IMR-90 (cell line): ENCODE measurements around the gene BNIP3. TPM values are rescaled to one million over a fixed set of nuclear protein-coding genes. Genes with fewer than 3 reads are reported as not detected.

Experiments used
- ATAC-seq: fragments of 200-7000 bp; cut with Tn5 transposase; 2 replicates; pipeline ENCODE4 v1.9.1; 2020; ENCODE audit warnings: low read depth, mild to moderate bottlenecking, moderate library complexity
- BruUV-seq: library from RNA; stranded (reverse); fragments of 400-500 nt; replicated peaks from 2 replicates; lab custom pipeline; 2021; lab: Mats Ljungman, UMichigan
- CTCF ChIA-PET: fragments of 300-600 bp; formaldehyde crosslinking; extraction: SDS; loops from one replicate; lab custom pipeline; 2021; ENCODE audit warnings: antibody characterized with exemption; lab: Yijun Ruan, JAX
- POLR2A ChIA-PET: fragments of 300-600 bp; sonication (Branson Sonifier 250); formaldehyde crosslinking; loops from one replicate; lab custom pipeline; 2022; ENCODE audit warnings: antibody characterized with exemption; ENCODE audit not compliant: unreplicated experiment; lab: Charles Lee
- DNase-seq: peaks from one replicate; pipeline ENCODE4 v3.0.0; 2013
- H2AFZ ChIP-seq: replicated peaks from 2 replicates; pipeline ENCODE3; 2013; ENCODE audit warnings: low read length, mild to moderate bottlenecking; ENCODE audit not compliant: poor library complexity
- H2AK5ac ChIP-seq: 2 replicates; pipeline ENCODE4 v1.6.1; 2013; ENCODE audit warnings: low read depth, low read length, inconsistent platforms
- H2AK9ac ChIP-seq: replicated peaks from 2 replicates; pipeline ENCODE3; 2013; ENCODE audit warnings: mild to moderate bottlenecking, low read depth, low read length, moderate library complexity; ENCODE audit not compliant: poor library complexity
- H2BK120ac ChIP-seq: 2 replicates; pipeline ENCODE4 v1.6.1; 2013; ENCODE audit warnings: low read depth, low read length, inconsistent platforms
- H2BK15ac ChIP-seq: 3 replicates; pipeline ENCODE4 v1.6.1; 2013; ENCODE audit warnings: low read depth, low read length, inconsistent platforms
- H2BK20ac ChIP-seq: 2 replicates; pipeline ENCODE4 v1.6.1; 2013; ENCODE audit warnings: low read depth, mild to moderate bottlenecking, inconsistent platforms, low read length, moderate library complexity
- H2BK5ac ChIP-seq: 2 replicates; pipeline ENCODE4 v1.6.1; 2013; ENCODE audit warnings: mild to moderate bottlenecking, low read depth, low read length, inconsistent platforms; ENCODE audit not compliant: poor library complexity, severe bottlenecking
- H3K14ac ChIP-seq: replicated peaks from 2 replicates; pipeline ENCODE4 v1.6.1; 2013; ENCODE audit warnings: low read depth, low read length, inconsistent platforms
- H3K18ac ChIP-seq: 2 replicates; pipeline ENCODE4 v1.6.1; 2013; ENCODE audit warnings: low read depth, low read length, control low read depth
- H3K23ac ChIP-seq: 2 replicates; pipeline ENCODE4 v1.6.1; 2013; ENCODE audit warnings: low read depth, low read length, inconsistent platforms
- H3K27ac ChIP-seq: 2 replicates; pipeline ENCODE4 v1.5.1; 2013; ENCODE audit warnings: mild to moderate bottlenecking, control low read depth, low read length; ENCODE audit not compliant: insufficient read depth
- H3K27me3 ChIP-seq: 2 replicates; pipeline ENCODE4 v1.6.1; 2013; ENCODE audit warnings: low read length; ENCODE audit not compliant: control insufficient read depth, insufficient read depth
- H3K36me3 ChIP-seq: 2 replicates; pipeline ENCODE4 v1.6.1; 2013; ENCODE audit warnings: low read length, mixed read lengths; ENCODE audit not compliant: control insufficient read depth, insufficient read depth
- H3K4ac ChIP-seq: 2 replicates; pipeline ENCODE4 v1.6.1; 2013; ENCODE audit warnings: low read depth, low read length, inconsistent platforms
- H3K4me1 ChIP-seq: 2 replicates; pipeline ENCODE4 v1.6.1; 2013; ENCODE audit warnings: low read length, mixed read lengths; ENCODE audit not compliant: control insufficient read depth, insufficient read depth
- H3K4me2 ChIP-seq: 2 replicates; pipeline ENCODE4 v1.6.1; 2013; ENCODE audit warnings: low read depth, mild to moderate bottlenecking, control low read depth, low read length, moderate library complexity
- H3K4me3 ChIP-seq: 2 replicates; pipeline ENCODE4 v1.5.1; 2013; ENCODE audit warnings: low read depth, mild to moderate bottlenecking, control low read depth, low read length, moderate library complexity; ENCODE audit not compliant: insufficient read depth
- H3K56ac ChIP-seq: 2 replicates; pipeline ENCODE4 v1.6.1; 2013; ENCODE audit warnings: low read length, inconsistent platforms; ENCODE audit not compliant: insufficient read depth; ENCODE audit errors: extremely low read depth
- H3K79me1 ChIP-seq, 2 experiments: 2 replicates each; pipeline ENCODE4 v1.6.1; 2013; ENCODE audit warnings: low read length in 2 of 2, inconsistent platforms in 1 of 2, low read depth in 1 of 2
- H3K9ac ChIP-seq: 2 replicates; pipeline ENCODE4 v1.6.1; 2013; ENCODE audit warnings: low read depth, low read length, control low read depth
- H3K9me1 ChIP-seq: 2 replicates; pipeline ENCODE4 v1.6.1; 2013; ENCODE audit warnings: low read length, inconsistent platforms; ENCODE audit not compliant: insufficient read depth
- H3K9me3 ChIP-seq: 2 replicates; pipeline ENCODE4 v1.6.1; 2013; ENCODE audit warnings: low read length; ENCODE audit not compliant: control insufficient read depth, insufficient read depth
- H4K20me1 ChIP-seq: 2 replicates; pipeline ENCODE4 v1.6.1; 2013; ENCODE audit warnings: low read length, inconsistent platforms; ENCODE audit not compliant: insufficient read depth
- H4K5ac ChIP-seq: 2 replicates; pipeline ENCODE4 v1.6.1; 2013; ENCODE audit warnings: mild to moderate bottlenecking, low read depth, low read length, control low read depth
- H4K8ac ChIP-seq, 2 experiments: 2 replicates each; pipeline ENCODE4 v1.6.1; 2013; ENCODE audit warnings: low read depth in 2 of 2, low read length in 2 of 2, control low read depth in 1 of 2, inconsistent platforms in 1 of 2
- H4K91ac ChIP-seq: 2 replicates; pipeline ENCODE4 v1.6.1; 2013; ENCODE audit warnings: low read depth, low read length, inconsistent platforms; ENCODE audit not compliant: insufficient read depth
- MAZ ChIP-seq: IDR thresholded peaks from 2 replicates; pipeline ENCODE4 v1.6.1; 2012; ENCODE audit warnings: low read depth, mild to moderate bottlenecking, low read length, improper control_type of control experiment, moderate library complexity, borderline replicate concordance
- WGBS, 2 experiments: methylation state at CpG; one replicate each; pipeline versions ENCODE4 v1.1.5 to v1.1.7; 2013; ENCODE audit warnings: missing lambda C conversion rate in 2 of 2; ENCODE audit not compliant: insufficient read length in 1 of 2; ENCODE audit errors: extremely low coverage in 2 of 2; 5-methylcytosine and 5-hydroxymethylcytosine counted together
- dilution Hi-C: fragments of 300-500 bp; cut with HindIII; formaldehyde crosslinking; loops from one replicate; pipeline ENCODE4 v1.14.3; 2018; ENCODE audit warnings: low sequenced_read_pairs; ENCODE audit not compliant: unreplicated experiment
- in situ Hi-C: fragments of 300-500 bp; cut with MboI; formaldehyde crosslinking; loops from 3 replicates; pipeline ENCODE4 v1.14.3; 2019; ENCODE audit warnings: low sequenced_read_pairs, inconsistent platforms, mixed read lengths
- intact Hi-C: fragments of 100-400 bp; cut with micrococcal nuclease; formaldehyde crosslinking; loops from 2 replicates; pipeline ENCODE4 v1.10.0; 2022
- polyA plus RNA-seq, 3 experiments: library from polyadenylated mRNA; depleted of rRNA; stranded (reverse); fragments of >200 nt; gene quantifications; 2 replicates each; pipeline ENCODE4 v1.2.3, GENCODE V29; 2012; ENCODE audit warnings: low replicate concordance in 1 of 3
- total RNA-seq: library from RNA; depleted of rRNA; stranded (reverse); fragments of >200 nt; gene quantifications from 2 replicates; pipeline ENCODE4 v1.2.3, GENCODE V29; 2012

Gene BNIP3
- total and polyA plus RNA-seq, 2 of the 4 experiments (the other 2 are of a cell fraction), result 134 to 211 TPM

DNA sequence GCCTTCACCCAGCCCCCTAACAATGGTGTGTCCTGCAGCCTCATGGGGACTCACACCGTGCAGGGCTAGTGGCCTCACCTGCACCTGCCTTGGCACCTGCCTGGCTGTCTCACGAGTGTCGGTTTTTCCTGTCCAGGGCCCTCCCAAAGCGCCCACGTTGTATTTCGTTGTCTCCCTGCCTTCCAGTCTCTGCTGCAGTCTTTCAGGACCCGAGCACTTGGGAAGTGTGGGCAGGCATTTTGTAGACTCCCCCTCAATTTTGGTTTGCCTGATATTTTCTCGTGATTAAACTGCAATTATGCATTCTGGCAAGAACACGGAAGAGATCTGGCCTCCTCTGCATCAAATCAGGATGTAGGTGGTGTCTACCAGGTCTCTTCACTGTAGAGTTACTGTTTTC lies 17.9 kb downstream of the BNIP3 start:
- H3K56ac ChIP-seq, result no peak overlapping the region
- no TSS peak for BruUV-seq
- no CpG with 5 or more reads among the region's 9 CpGs for WGBS, 2 experiments
- dilution Hi-C loops (no loop called here), in situ Hi-C loops (no loop called here), intact Hi-C loops (no loop called here)
- H3K4me1 ChIP-seq, result no peaks in the 10 kb centered on the region
- H3K36me3 ChIP-seq, result peaks cover 29% of the 10 kb centered on the region
- no peak overlapping the region for H3K27ac ChIP-seq
- H3K18ac ChIP-seq, result no peak overlapping the region
- H3K9me1 ChIP-seq, result no peaks in the 10 kb centered on the region
- no peak overlapping the region for H3K14ac ChIP-seq
- ChIA-PET POLR2A (no interaction called here), CTCF (no interaction called here)
- H2BK20ac ChIP-seq, result no peak overlapping the region
- H4K5ac ChIP-seq, result no peak overlapping the region
- H2BK5ac ChIP-seq, result no peak overlapping the region
- no peaks in the 10 kb centered on the region for H3K9me3 ChIP-seq
- no peak overlapping the region for H3K4me3 ChIP-seq
- H3K27me3 ChIP-seq, result no peaks in the 10 kb centered on the region
- no peak overlapping the region for H3K4ac ChIP-seq
- no peak overlapping the region for H3K23ac ChIP-seq
- ATAC-seq (no peak), DNase-seq (no peak)
- no peak overlapping the region for H2BK15ac ChIP-seq
- H4K20me1 ChIP-seq, result peaks cover 34% of the 10 kb centered on the region
- H3K9ac ChIP-seq, result no peak overlapping the region
- no peak overlapping the region for H4K91ac ChIP-seq
- H2AK9ac ChIP-seq, result no peak overlapping the region
- peaks cover 14 to 23% of the 10 kb centered on the region in 2 experiments for H3K79me1 ChIP-seq
- no peak overlapping the region for H2AFZ ChIP-seq
- no peak overlapping the region for H2AK5ac ChIP-seq
- H2BK120ac ChIP-seq, result no peak overlapping the region
- no peak for TF ChIP-seq MAZ
- H3K4me2 ChIP-seq, result no peak overlapping the region
- H4K8ac ChIP-seq, result no peak overlapping the region
